ENCODE results near the gene AHRR. TPM values are rescaled to one million over a fixed set of nuclear protein-coding genes. Genes with fewer than 3 reads are reported as not detected.

Gene AHRR
- total RNA-seq, 1 donor = 22.5 TPM

GRCh38 chr5:370311-370958 lies 48.9 kb downstream of the AHRR start:
- DNase-seq (ENCODE audit: low read depth) = no peak
- no peak overlapping the region for H3K4me3 ChIP-seq (ENCODE audit: low read depth, low read length)
- no peak for TF ChIP-seq CTCF (IDR thresholded peaks at IDR 0.05; ENCODE audit: insufficient read depth, low read depth, low read length)

GRCh38 chr5:370959-371810 lies 49.7 kb downstream of the AHRR start:
- no peak for DNase-seq (ENCODE audit: low read depth)
- H3K4me3 ChIP-seq (ENCODE audit: low read depth, low read length) = no peak overlapping the region
- no peak for TF ChIP-seq CTCF (IDR thresholded peaks at IDR 0.05; ENCODE audit: insufficient read depth, low read depth, low read length)

DNA sequence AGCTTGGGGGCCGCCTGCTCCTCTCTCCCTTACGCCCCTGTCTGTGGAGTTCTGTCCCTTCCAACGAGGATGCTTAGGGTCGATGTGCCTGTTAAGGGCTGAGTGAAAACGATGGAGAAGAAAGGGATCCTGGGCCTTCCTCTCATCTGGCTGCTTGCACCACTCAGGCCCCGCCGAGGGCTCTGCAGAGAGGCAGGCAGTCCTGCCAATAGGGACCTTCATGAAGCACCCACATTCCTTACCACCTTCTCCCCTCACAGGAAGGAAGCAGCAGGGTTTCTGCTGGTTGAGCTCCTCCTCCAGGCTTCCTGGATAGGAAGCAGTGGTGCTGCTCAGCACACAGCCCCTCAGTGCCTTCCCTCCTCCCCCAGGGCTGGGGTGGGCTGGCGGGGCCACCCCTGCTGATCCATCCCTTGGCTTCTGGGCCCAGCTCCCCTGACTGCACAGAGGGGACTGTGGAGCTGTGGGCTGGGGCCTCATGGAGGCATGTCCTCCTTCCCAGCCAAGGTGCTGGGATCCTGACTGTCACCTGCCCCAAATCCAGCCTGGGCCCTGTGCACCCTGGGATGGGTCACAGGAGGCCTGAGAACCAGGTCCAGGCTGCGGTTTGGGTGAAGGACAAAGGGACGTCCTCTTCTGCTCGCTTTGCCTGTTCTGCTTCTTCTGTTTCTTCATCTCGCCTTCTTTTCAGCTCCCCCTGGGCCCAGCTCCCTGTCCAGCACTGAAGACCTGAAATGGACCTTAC lies 50.5 kb downstream of the AHRR start:
- DNase-seq (ENCODE audit: low read depth) = no peak
- TF ChIP-seq CTCF (IDR thresholded peaks at IDR 0.05; ENCODE audit: insufficient read depth, low read depth, low read length) = no peak
- H3K4me3 ChIP-seq (ENCODE audit: low read depth, low read length) = no peak overlapping the region

DNA sequence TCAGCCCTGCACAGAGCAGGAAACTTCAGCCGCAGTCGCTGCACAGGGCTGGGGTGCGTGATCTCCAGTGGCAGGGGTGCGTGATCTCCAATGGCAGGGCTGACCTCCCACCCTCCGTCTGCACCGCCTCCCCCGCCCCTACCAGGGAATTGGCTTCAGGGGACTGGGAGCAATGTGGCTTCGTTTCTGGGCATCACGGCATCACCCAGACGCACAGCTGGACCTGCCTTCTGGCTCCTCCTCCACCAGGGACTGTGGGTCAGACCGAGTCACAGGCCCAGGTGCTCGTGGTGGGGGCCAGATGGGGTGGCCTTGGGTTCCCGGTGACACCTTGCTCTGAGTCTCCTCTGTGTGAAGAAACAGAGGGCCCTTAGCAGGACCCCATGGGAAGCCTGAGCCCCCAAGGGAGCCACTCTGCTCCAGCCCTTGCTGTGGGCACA lies 51.1 kb downstream of the AHRR start:
- no peak overlapping the region for H3K4me3 ChIP-seq (ENCODE audit: low read depth, low read length)
- no peak for TF ChIP-seq CTCF (IDR thresholded peaks at IDR 0.05; ENCODE audit: insufficient read depth, low read depth, low read length)
- no peak for DNase-seq (ENCODE audit: low read depth)

DNA sequence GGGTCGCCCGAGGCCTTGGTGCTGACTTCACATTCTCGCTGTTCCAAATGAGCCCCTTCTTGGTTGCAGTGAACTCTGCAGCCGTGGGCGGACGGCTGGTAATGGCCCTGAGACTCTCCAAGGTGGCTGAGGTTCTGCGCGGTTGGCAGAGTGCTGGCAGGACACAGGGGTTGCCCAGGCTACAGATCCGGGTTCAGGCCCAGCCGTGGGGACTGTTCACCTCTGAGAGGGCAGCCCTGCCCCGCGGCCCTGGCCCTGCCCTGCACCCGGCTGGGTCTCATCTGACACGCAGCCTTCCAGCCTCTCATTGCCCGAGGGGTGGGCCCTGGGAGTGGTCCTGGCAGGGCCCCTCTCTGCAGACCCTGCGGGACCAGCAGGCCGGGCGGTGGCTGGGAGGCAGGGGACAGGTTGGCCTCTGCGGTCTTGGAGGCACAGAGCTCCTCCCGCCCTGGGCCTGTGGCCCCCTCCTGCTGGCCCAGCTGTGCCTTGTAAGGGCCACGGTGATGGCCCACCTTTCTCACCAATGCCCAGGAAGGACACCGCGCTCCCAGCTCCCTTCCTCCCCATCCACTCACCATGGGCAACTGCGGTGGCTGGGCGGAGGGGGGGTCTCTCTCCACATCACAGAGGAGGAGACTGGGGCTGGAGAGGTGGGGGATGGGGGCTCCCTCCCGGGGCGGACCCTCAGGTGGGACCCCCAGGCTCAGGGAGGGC lies 51.6 kb downstream of the AHRR start:
- H3K4me3 ChIP-seq (ENCODE audit: low read depth, low read length) = no peak overlapping the region
- TF ChIP-seq CTCF (IDR thresholded peaks at IDR 0.05; ENCODE audit: insufficient read depth, low read depth, low read length) = no peak
- DNase-seq (ENCODE audit: low read depth) = no peak

Measured in fibroblast of villous mesenchyme (primary cell).